SK-MEL-5 (cell line): ENCODE results near the gene PHETA1. TPM values are rescaled to one million over a fixed set of nuclear protein-coding genes. Genes with fewer than 3 reads are reported as not detected.
A peak's percentile ranks its signal among the peaks of the same experiment; 100 is the strongest.

Experiments used
- DNase-seq: peaks from one replicate; pipeline ENCODE4 v3.0.0-alpha.2; 2016; ENCODE audit warnings: low read depth, low spot score
- in situ Hi-C: cut with HindIII; loops from 2 replicates; pipeline ENCODE4 v1.10.0; 2016; ENCODE audit warnings: low sequenced_read_pairs, high pct_unique_total_duplicates, low pct_unique_long_range_greater_than_20kb
- polyA plus RNA-seq, 2 experiments: library from polyadenylated mRNA; depleted of rRNA; stranded (reverse); fragments of >200 nt; gene quantifications; 2 replicates each; pipeline ENCODE4 v1.2.3, GENCODE V29; 2015
- total RNA-seq: library from RNA; depleted of rRNA; stranded (reverse); fragments of >200 nt; shearing (Covaris generic); gene quantifications from 2 replicates; pipeline ENCODE4 v1.2.3, GENCODE V29; 2014; rRNA removed

The PHETA1 gene
- 3.7 and 5.0 TPM in 2 replicates for total RNA-seq
- polyA plus RNA-seq (2015; cell fraction: cytosol; rRNA removed), result 11.7 and 15.4 TPM in 2 replicates
- polyA plus RNA-seq (2015; cell fraction: nucleus; rRNA removed), result 6.6 and 9.7 TPM in 2 replicates

GRCh38 chr12:111368788-111369495, at the start of gene PHETA1:
Gene PHETA1 (minus strand): TSS chr12:111369095. CDS start chr12:111363427, 5,668 bp downstream.
- in situ Hi-C loops, result no loop called here
- peak; percentile 90 for DNase-seq

- DNase-seq, result no peak
- in situ Hi-C loops, result no loop called here
Observed at GRCh38 chr12:111418594-111418880, 49.6 kb upstream of the PHETA1 start.

DNA sequence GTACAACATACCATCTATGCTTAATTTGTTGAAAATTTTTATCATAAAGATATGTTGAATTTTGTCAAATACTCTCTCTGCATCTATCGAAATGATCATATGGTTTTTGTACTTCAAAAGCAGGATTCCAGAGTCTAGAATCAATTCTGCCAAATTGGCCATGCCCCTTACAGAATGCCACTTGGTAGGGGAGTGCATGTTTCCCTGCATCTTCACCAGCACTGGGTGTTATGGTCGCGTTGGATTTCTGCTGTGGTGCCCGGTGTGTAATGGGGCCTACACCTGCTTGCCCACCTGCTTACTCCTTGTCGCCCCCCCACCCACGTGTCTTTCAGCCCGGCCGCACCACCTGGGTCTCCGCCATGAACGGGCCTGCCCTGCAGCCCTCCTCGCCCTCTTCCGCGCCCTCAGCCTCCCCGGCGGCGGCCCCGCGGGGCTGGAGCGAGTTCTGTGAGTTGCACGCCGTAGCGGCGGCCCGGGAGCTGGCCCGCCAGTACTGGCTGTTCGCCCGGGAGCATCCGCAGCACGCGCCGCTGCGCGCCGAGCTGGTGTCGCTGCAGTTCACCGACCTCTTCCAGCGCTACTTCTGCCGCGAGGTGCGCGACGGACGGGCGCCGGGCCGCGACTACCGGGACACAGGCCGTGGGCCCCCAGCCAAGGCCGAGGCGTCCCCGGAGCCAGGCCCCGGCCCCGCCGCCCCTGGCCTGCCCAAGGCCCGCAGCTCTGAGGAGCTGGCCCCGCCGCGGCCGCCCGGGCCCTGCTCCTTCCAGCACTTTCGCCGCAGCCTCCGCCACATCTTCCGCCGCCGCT, 49.1 kb upstream of the PHETA1 start:
- in situ Hi-C loops, result no loop called here
- no peak for DNase-seq

- in situ Hi-C loops, result no loop called here
- no peak for DNase-seq
Observed at GRCh38 chr12:111417290-111417689, 48.4 kb upstream of the PHETA1 start.

GRCh38 chr12:111414711-111415252, 45.9 kb upstream of the PHETA1 start:
- in situ Hi-C loops, result no loop called here
- no peak for DNase-seq

DNA sequence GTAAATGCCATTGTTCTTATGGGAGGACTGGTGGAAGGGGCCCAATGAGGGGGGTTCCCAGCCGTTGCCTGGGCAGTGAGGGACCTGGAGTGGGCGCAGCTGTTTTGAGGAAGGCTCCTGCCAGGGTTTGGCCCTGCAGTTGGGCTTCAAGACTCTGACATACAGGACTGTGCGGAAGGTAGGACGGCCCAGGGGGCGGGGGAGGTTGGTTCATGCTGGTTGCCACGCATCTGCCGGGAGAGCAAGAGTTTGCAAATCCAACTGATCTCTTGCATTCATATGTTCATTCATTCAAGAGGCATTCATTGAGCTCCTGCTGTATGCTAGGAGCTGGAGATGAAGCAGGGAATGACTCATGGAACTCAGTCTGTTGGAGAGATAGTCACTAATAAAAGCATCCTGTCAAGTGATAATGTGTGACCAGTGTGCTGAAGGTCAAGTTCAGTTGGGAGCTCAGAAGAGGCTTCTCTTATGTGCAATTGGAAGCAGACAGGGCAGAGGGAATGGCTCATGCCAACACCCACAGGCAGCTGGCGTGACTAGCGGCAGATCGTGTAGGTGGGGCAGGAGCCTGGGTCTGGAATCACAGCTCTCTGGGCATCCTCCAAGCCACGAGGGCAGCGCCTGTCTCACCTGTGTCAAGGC, 44.7 kb upstream of the PHETA1 start:
- peak; percentile 91 for DNase-seq
- in situ Hi-C loops, result no loop called here

GRCh38 chr12:111412830-111413441, 44.0 kb upstream of the PHETA1 start:
- in situ Hi-C loops, result no loop called here
- peak; percentile 66 for DNase-seq

GRCh38 chr12:111412007-111412829, 43.3 kb upstream of the PHETA1 start:
- DNase-seq, result peak; percentile 88
- in situ Hi-C loops, result no loop called here

DNA sequence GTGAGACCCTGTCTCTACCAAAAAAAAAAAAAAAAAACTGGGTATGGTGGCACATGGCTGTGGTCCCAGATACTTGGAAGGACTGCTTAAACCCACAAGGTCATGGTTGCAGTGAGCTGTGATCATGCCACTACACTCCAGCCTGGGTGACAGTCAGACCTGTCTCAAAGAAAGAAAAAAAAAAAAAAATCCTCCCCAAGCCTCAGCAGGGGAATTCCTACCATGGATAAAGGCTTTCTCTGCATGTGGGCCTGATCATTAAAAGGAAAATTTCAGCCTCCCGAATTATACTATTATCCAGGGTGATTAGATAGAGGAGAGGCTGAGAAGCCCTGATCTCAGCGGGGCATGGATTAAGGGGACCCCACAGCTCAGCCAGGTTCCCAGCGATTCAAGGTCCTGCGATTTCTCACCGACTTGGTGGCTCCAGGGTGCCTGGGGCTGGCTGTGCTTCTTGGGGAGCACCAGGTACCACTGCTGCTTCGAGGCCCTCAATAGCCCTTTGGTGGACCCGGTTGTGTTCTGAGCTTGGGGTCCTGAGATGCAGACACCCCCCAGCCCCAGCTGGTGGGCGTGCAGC, 42.4 kb upstream of the PHETA1 start:
- in situ Hi-C loops, result no loop called here
- no peak for DNase-seq

- DNase-seq, result peak; percentile 27
- in situ Hi-C loops, result no loop called here
Observed at GRCh38 chr12:111410431-111411184, 41.7 kb upstream of the PHETA1 start.

DNA sequence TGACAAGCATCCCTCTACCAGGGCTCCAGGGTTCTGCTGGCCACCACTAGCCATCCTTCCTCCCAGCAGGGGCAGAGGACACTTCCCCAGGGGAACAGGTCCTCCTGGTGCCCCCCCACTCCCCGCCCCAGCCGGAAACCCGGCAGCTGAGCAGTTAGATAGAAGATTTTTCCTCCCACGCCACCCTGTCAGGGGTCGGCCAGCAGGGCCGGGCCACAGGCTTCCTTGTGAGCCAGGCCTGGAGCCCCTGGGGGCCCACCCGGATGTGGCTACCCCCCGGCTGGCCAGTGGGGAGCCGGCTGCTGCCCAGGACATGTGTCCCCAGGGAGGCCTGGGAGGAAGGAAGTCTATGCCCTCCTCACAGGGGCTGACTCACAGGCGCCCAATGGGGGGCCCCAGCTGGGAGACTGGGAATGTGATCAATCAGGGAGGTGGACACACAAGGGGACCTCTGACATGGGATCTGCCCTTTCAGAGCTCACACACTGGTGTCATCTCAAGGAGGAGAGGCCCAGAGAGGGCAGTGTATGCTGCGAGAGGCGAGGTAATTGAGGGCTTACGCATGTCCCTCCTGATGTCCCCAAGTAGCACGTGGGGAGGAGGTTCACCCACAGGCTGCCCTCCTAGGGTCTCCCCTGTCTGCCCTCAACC, 41.0 kb upstream of the PHETA1 start:
- in situ Hi-C loops, result no loop called here
- peak; percentile 88 for DNase-seq

DNA sequence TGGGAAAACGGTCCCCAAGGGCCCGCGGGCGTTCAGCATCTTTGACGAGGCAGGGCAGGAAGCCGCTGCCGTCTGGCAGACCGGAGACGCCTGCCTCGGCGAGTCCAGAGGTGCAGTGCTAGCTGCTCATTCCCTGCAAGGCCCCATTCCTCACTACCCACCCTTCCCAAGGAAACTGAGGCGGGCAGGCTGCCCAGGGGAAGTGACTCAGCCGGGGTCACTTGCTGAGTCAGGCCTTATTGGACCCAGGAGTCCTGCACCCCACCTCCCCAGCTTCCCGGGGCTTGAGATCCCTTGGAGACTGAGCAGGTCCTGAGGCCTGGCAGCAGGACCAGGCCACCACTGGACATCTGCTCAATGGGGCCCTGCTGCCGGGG, 40.5 kb upstream of the PHETA1 start:
- in situ Hi-C loops, result no loop called here
- peak; percentile 30 for DNase-seq

- no peak for DNase-seq
- in situ Hi-C loops, result no loop called here
Observed at GRCh38 chr12:111408686-111409402, 39.9 kb upstream of the PHETA1 start.

- peak; percentile 58 for DNase-seq
- in situ Hi-C loops, result no loop called here
Observed at GRCh38 chr12:111408116-111408440, 39.2 kb upstream of the PHETA1 start.

DNA sequence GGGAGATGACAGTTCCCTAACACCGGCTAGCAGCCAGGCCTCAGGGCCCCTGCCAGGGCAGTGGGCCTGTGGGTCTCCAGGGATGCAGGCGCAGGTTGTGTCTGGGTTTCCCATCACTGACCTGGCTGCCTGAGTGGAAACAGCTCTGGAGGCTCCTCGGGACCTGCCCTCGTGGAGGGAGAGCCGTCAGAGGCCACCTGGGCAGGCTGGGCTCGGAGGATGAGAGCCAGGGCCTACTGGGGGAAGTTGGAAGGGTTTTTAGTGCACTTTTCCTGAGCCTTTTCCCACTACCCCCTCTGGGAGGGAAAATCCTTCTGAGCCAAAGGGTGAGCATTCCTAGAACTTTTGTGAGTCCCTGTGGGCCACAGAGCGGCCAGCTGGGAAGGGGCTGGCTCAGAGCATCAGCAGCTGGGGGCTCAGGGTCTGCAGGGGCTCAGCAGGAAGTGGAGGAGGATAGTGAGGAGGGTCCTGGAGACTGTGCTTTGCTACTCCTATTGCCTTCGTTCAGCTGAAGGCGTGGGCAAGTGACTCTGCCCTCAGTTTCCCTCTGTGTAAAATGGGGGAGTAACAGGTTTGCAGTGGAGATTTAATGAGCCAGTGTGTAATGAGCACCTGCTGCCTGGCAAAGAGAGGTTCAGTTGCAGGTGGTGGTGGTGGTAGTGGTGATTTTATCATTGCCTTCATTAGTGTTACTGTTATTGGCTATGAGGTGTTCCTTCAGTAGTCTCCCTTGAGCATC, 38.7 kb upstream of the PHETA1 start:
- in situ Hi-C loops, result no loop called here
- DNase-seq, result no peak
